Astrocyte of the cerebellum (primary cell): Measurements from ENCODE around the gene MBD3L2B.

Source experiments
- DNase-seq: peaks from one replicate; pipeline ENCODE4 v3.0.0-alpha.2; 2011; ENCODE audit warnings: low read depth
- H3K4me3 ChIP-seq: 2 replicates; pipeline ENCODE4 v1.5.1; 2011; ENCODE audit warnings: mild to moderate bottlenecking, low read depth, low read length, moderate library complexity
- CTCF ChIP-seq: IDR thresholded peaks from 2 replicates; pipeline ENCODE4 v1.5.1; 2012; ENCODE audit warnings: low read length, low read depth, moderate library complexity, mild to moderate bottlenecking; ENCODE audit errors: missing control alignments
- in situ Hi-C: cut with HindIII; loops from 2 replicates; pipeline ENCODE4 v1.10.0; 2017; ENCODE audit warnings: low sequenced_read_pairs

Gene MBD3L2B

GRCh38 chr19:6988257-6988656, 33.0 kb downstream of the MBD3L2B start:
- no peak for DNase-seq
- no peak for TF ChIP-seq CTCF
- in situ Hi-C loops, result no loop called here
- H3K4me3 ChIP-seq, result no peak overlapping the region

- in situ Hi-C loops, result no loop called here
- H3K4me3 ChIP-seq, result no peak overlapping the region
- DNase-seq, result no peak
- TF ChIP-seq CTCF, result no peak
Measured at GRCh38 chr19:6987850-6988249, 33.4 kb downstream of the MBD3L2B start.

- no peak for TF ChIP-seq CTCF
- in situ Hi-C loops, result no loop called here
- DNase-seq, result no peak
- H3K4me3 ChIP-seq, result no peak overlapping the region
Measured at GRCh38 chr19:6983448-6983847, 37.8 kb downstream of the MBD3L2B start.

GRCh38 chr19:6979399-6979798, 41.8 kb downstream of the MBD3L2B start:
- no peak for DNase-seq
- no peak for TF ChIP-seq CTCF
- in situ Hi-C loops, result no loop called here
- H3K4me3 ChIP-seq, result no peak overlapping the region

GRCh38 chr19:6976197-6976596, 45.0 kb downstream of the MBD3L2B start:
- in situ Hi-C loops, result no loop called here
- TF ChIP-seq CTCF, result no peak
- no peak for DNase-seq
- no peak overlapping the region for H3K4me3 ChIP-seq

- in situ Hi-C loops, result no loop called here
- no peak for DNase-seq
- H3K4me3 ChIP-seq, result no peak overlapping the region
- TF ChIP-seq CTCF, result no peak
Measured at GRCh38 chr19:6971366-6971765, 49.9 kb downstream of the MBD3L2B start.

GRCh38 chr19:6970443-6970842, 50.8 kb downstream of the MBD3L2B start:
- H3K4me3 ChIP-seq, result no peak overlapping the region
- no peak for TF ChIP-seq CTCF
- in situ Hi-C loops, result no loop called here
- no peak for DNase-seq
